HEK293 (cell line): Measurements from ENCODE around the gene OVOL3.

ENCODE experiments used
- CTCF ChIA-PET: fragments of 350-600 bp; formaldehyde crosslinking; extraction: SDS; loops from one replicate; lab custom pipeline; 2021; ENCODE audit warnings: antibody characterized with exemption; lab: Yijun Ruan, JAX
- POLR2A ChIA-PET: fragments of 300-600 bp; formaldehyde crosslinking; extraction: SDS; loops from one replicate; lab custom pipeline; 2020; ENCODE audit warnings: antibody characterized with exemption, inconsistent platforms; lab: Yijun Ruan, JAX
- H3K27ac ChIP-seq: fragments of 200-500 bp; sonication (Bioruptor generic); 2 replicates; pipeline ENCODE4 v1.5.1; 2014; ENCODE audit warnings: low read depth, low read length, control low read depth, inconsistent platforms; ENCODE audit errors: extremely low read depth
- H3K36me3 ChIP-seq, 2 experiments: fragments of 200-500 bp in 1 of 2; sonication (Bioruptor generic) in 1 of 2; 1 replicate in 1 of 2; 2 replicates in 1 of 2; pipeline ENCODE4 v1.5.1; 2014 to 2017; ENCODE audit warnings: inconsistent platforms in 2 of 2, low read length in 2 of 2; ENCODE audit not compliant: control insufficient read depth in 2 of 2, insufficient read depth in 1 of 2
- H3K4me1 ChIP-seq: fragments of 200-500 bp; sonication (Bioruptor generic); 2 replicates; pipeline ENCODE4 v1.5.1; 2014; ENCODE audit warnings: mild to moderate bottlenecking, low read length, inconsistent platforms; ENCODE audit not compliant: control insufficient read depth, insufficient read depth
- H3K4me3 ChIP-seq: 2 replicates; pipeline ENCODE4 v1.5.1; 2011; ENCODE audit warnings: low read depth, mild to moderate bottlenecking, control low read depth, low read length, moderate library complexity
- H3K9me3 ChIP-seq: fragments of 200-500 bp; sonication (Bioruptor generic); 2 replicates; pipeline ENCODE4 v1.5.1; 2014; ENCODE audit warnings: low read depth, low read length, inconsistent platforms; ENCODE audit not compliant: control insufficient read depth, insufficient read depth
- ATF2 ChIP-seq: fragments of 450-650 bp; formaldehyde crosslinking; IDR thresholded peaks from 2 replicates; pipeline ENCODE4 v1.5.1; 2016; ENCODE audit warnings: missing biosample characterization, missing genetic modification characterization, low read depth
- EGR2 ChIP-seq: fragments of 450-650 bp; formaldehyde crosslinking; IDR thresholded peaks from 2 replicates; pipeline ENCODE4 v1.5.1; 2016; ENCODE audit warnings: low read depth, missing biosample characterization, missing genetic modification characterization
- GFI1B ChIP-seq: fragments of 450-650 bp; formaldehyde crosslinking; IDR thresholded peaks from 2 replicates; pipeline ENCODE4 v1.5.1; 2016; ENCODE audit warnings: missing biosample characterization, missing genetic modification characterization
- HOXA7 ChIP-seq: sonication (generic); formaldehyde crosslinking; IDR thresholded peaks from 2 replicates; pipeline ENCODE4 v1.8.1; 2022; ENCODE audit warnings: missing genetic modification reagents, borderline replicate concordance
- KLF1 ChIP-seq: fragments of 450-650 bp; formaldehyde crosslinking; IDR thresholded peaks from 2 replicates; pipeline ENCODE4 v1.5.1; 2016; ENCODE audit warnings: missing biosample characterization, missing genetic modification characterization
- KLF17 ChIP-seq: fragments of 450-650 bp; formaldehyde crosslinking; IDR thresholded peaks from 2 replicates; pipeline ENCODE4 v1.5.1; 2016; ENCODE audit warnings: missing biosample characterization, missing genetic modification characterization
- KLF7 ChIP-seq: fragments of 450-650 bp; formaldehyde crosslinking; IDR thresholded peaks from 2 replicates; pipeline ENCODE4 v1.5.1; 2016; ENCODE audit warnings: missing biosample characterization, missing genetic modification characterization, borderline replicate concordance
- PRDM6 ChIP-seq: fragments of 450-650 bp; formaldehyde crosslinking; IDR thresholded peaks from 2 replicates; pipeline ENCODE4 v1.5.1; 2017; ENCODE audit warnings: missing biosample characterization, missing genetic modification characterization
- REPIN1 ChIP-seq: fragments of 450-650 bp; formaldehyde crosslinking; IDR thresholded peaks from 2 replicates; pipeline ENCODE4 v1.5.1; 2017; ENCODE audit warnings: missing biosample characterization, missing genetic modification characterization, low read depth
- SCRT2 ChIP-seq: fragments of 450-650 bp; formaldehyde crosslinking; IDR thresholded peaks from 2 replicates; pipeline ENCODE4 v1.5.1; 2016; ENCODE audit warnings: missing biosample characterization, missing genetic modification characterization
- WT1 ChIP-seq: fragments of 450-650 bp; formaldehyde crosslinking; IDR thresholded peaks from 2 replicates; pipeline ENCODE4 v1.5.1; 2016; ENCODE audit warnings: missing biosample characterization, missing genetic modification characterization
- YY1 ChIP-seq: fragments of 450-650 bp; formaldehyde crosslinking; IDR thresholded peaks from 2 replicates; pipeline ENCODE4 v1.5.1; 2018; ENCODE audit warnings: missing biosample characterization, missing genetic modification characterization
- ZEB2 ChIP-seq: fragments of 450-650 bp; formaldehyde crosslinking; IDR thresholded peaks from 2 replicates; pipeline ENCODE4 v1.5.1; 2016; ENCODE audit warnings: missing biosample characterization, missing genetic modification characterization
- ZNF114 ChIP-seq: fragments of 450-650 bp; formaldehyde crosslinking; IDR thresholded peaks from 2 replicates; pipeline ENCODE4 v1.5.0; 2017; ENCODE audit warnings: missing biosample characterization, missing genetic modification characterization
- ZNF211 ChIP-seq: fragments of 450-650 bp; formaldehyde crosslinking; IDR thresholded peaks from 2 replicates; pipeline ENCODE4 v1.5.1; 2016; ENCODE audit warnings: low read depth, missing biosample characterization, missing genetic modification characterization
- ZNF221 ChIP-seq: fragments of 450-650 bp; formaldehyde crosslinking; IDR thresholded peaks from 2 replicates; pipeline ENCODE4 v1.5.1; 2017; ENCODE audit warnings: missing biosample characterization, missing genetic modification characterization, borderline replicate concordance
- ZNF24 ChIP-seq: fragments of 450-650 bp; formaldehyde crosslinking; IDR thresholded peaks from 2 replicates; pipeline ENCODE4 v1.5.1; 2016; ENCODE audit warnings: missing biosample characterization, missing genetic modification characterization
- ZNF324 ChIP-seq: fragments of 450-650 bp; formaldehyde crosslinking; IDR thresholded peaks from 2 replicates; pipeline ENCODE4 v1.5.1; 2016; ENCODE audit warnings: missing biosample characterization, missing genetic modification characterization
- ZNF366 ChIP-seq: fragments of 450-650 bp; formaldehyde crosslinking; conservative IDR thresholded peaks from 2 replicates; pipeline ENCODE4 v1.5.1; 2016; ENCODE audit warnings: missing biosample characterization, missing genetic modification characterization
- ZNF433 ChIP-seq: fragments of 450-650 bp; formaldehyde crosslinking; IDR thresholded peaks from 2 replicates; pipeline ENCODE4 v1.5.1; 2016; ENCODE audit warnings: missing biosample characterization, missing genetic modification characterization, low read depth
- ZNF473 ChIP-seq: fragments of 450-650 bp; formaldehyde crosslinking; IDR thresholded peaks from 2 replicates; pipeline ENCODE4 v1.5.1; 2017; ENCODE audit warnings: missing biosample characterization, missing genetic modification characterization
- ZNF596 ChIP-seq: fragments of 450-650 bp; IDR thresholded peaks from 2 replicates; pipeline ENCODE4 v1.5.0; 2018; ENCODE audit warnings: missing biosample characterization, mild to moderate bottlenecking, missing genetic modification characterization, moderate library complexity
- ZNF600 ChIP-seq: fragments of 450-650 bp; formaldehyde crosslinking; IDR thresholded peaks from 2 replicates; pipeline ENCODE4 v1.5.1; 2016; ENCODE audit warnings: missing biosample characterization, missing genetic modification characterization
- ZNF624 ChIP-seq: fragments of 450-650 bp; formaldehyde crosslinking; IDR thresholded peaks from 2 replicates; pipeline ENCODE4 v1.5.1; 2017; ENCODE audit warnings: missing biosample characterization, missing genetic modification characterization
- ZNF629 ChIP-seq: fragments of 450-650 bp; formaldehyde crosslinking; IDR thresholded peaks from 2 replicates; pipeline ENCODE4 v1.5.1; 2017; ENCODE audit warnings: missing biosample characterization, missing genetic modification characterization
- ZNF658 ChIP-seq: fragments of 450-650 bp; formaldehyde crosslinking; IDR thresholded peaks from 2 replicates; pipeline ENCODE4; 2016; ENCODE audit warnings: missing biosample characterization, missing genetic modification characterization
- ZSCAN16 ChIP-seq: fragments of 450-650 bp; formaldehyde crosslinking; IDR thresholded peaks from 2 replicates; pipeline ENCODE4 v1.5.1; 2016; ENCODE audit warnings: missing biosample characterization, missing genetic modification characterization
- ZXDB ChIP-seq: fragments of 450-650 bp; formaldehyde crosslinking; IDR thresholded peaks from 2 replicates; pipeline ENCODE4 v1.5.1; 2016; ENCODE audit warnings: missing biosample characterization, missing genetic modification characterization
- TF ChIP-seq, protein P1 (sequence below): fragments of 450-650 bp; formaldehyde crosslinking; IDR thresholded peaks from 2 replicates; pipeline ENCODE4 v1.5.1; 2016; ENCODE audit warnings: missing biosample characterization, missing genetic modification characterization

OVOL3 gene

GRCh38 chr19:36103842-36104552, 6.9 kb upstream of the OVOL3 start:
- TF ChIP-seq ZNF24 (tag by site-specific recombination) (0 out of 2 replicates have a peak, but pooled peaks have one; percentile 25), ZNF473 (tag by site-specific recombination) (no peak), YY1 (tag by site-specific recombination) (no peak), KLF17 (tag by site-specific recombination) (peak; percentile 70; the same call in 1 of the 2 replicates), ATF2 (tag by site-specific recombination) (no peak), GFI1B (tag by site-specific recombination) (no peak), ZNF658 (tag by site-specific recombination) (no peak), ZNF629 (no peak), ZNF221 (tag by site-specific recombination) (no peak), ZNF366 (tag by site-specific recombination) (no peak), KLF1 (tag by site-specific recombination) (peak; percentile 76), KLF7 (tag by site-specific recombination) (no peak), REPIN1 (tag by site-specific recombination) (no peak), EGR2 (tag by site-specific recombination) (peak; percentile 32; the same call in 1 of the 2 replicates), ZNF114 (tag by site-specific recombination) (no peak), WT1 (tag by site-specific recombination) (peak; percentile 66), HOXA7 (CRISPR knock-in tag) (no peak), ZSCAN16 (tag by site-specific recombination) (no peak), ZNF324 (no peak), ZNF596 (no peak), ZNF433 (tag by site-specific recombination) (no peak), SCRT2 (peak; percentile 52; the same call in 1 of the 2 replicates), ZEB2 (tag by site-specific recombination) (no peak), PRDM6 (tag by site-specific recombination) (no peak), ZXDB (no peak), ZNF624 (tag by site-specific recombination) (no peak), ZNF600 (tag by site-specific recombination) (peak; percentile 62), ZNF211 (tag by site-specific recombination) (no peak)
- TF ChIP-seq, protein P1, sequence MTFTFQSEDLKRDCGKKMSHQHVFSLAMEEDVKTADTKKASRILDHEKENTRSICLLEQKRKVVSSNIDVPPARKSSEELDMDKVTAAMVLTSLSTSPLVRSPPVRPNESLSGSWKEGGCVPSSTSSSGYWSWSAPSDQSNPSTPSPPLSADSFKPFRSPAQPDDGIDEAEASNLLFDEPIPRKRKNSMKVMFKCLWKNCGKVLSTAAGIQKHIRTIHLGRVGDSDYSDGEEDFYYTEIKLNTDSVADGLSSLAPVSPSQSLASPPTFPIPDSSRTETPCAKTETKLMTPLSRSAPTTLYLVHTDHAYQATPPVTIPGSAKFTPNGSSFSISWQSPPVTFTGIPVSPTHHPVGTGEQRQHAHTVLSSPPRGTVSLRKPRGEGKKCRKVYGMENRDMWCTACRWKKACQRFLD (tag by site-specific recombination) = no peak
- POLR2A ChIA-PET = interaction anchor here (1.0 to 3.5 kb wide), 4 partner anchors 9 to 89 kb away, joined by 3 to 33 read pairs (median 6); partner anchors contain the start of genes ALKBH6, POLR2I, TBCB and THAP8
- no peak overlapping the region for H3K4me3 ChIP-seq
- H3K9me3 ChIP-seq = no peaks in the 10 kb centered on the region
- peak overlapping the region; percentile 7; the same call in 1 of the 2 replicates for H3K27ac ChIP-seq
- peaks cover 77 to 78% of the 10 kb centered on the region in 2 experiments for H3K36me3 ChIP-seq
- H3K4me1 ChIP-seq = no peaks in the 10 kb centered on the region
- CTCF ChIA-PET = interaction anchor here (0.7 to 1.9 kb wide), 3 partner anchors 24 to 50 kb away, joined by 3 to 9 read pairs (median 3); partner anchors contain the start of gene THAP8
